Panc1 (cell line): ENCODE results near the gene NOS2. TPM values are rescaled to one million over a fixed set of nuclear protein-coding genes. Genes with fewer than 3 reads are reported as not detected.

Experiments
- ATAC-seq: fragments of 200-7000 bp; cut with Tn5 transposase; 2 replicates; pipeline ENCODE4 v1.9.1; 2020; ENCODE audit warnings: mild to moderate bottlenecking, moderate library complexity
- BruUV-seq: library from RNA; stranded (reverse); fragments of 400-500 nt; replicated peaks from 2 replicates; lab custom pipeline; 2021; lab: Mats Ljungman, UMichigan
- CTCF ChIA-PET: fragments of 300-600 bp; sonication (Branson Sonifier 250); formaldehyde crosslinking; loops from one replicate; lab custom pipeline; 2022; ENCODE audit warnings: antibody characterized with exemption; lab: Charles Lee
- POLR2A ChIA-PET: fragments of 300-600 bp; sonication (Branson Sonifier 250); formaldehyde crosslinking; loops from one replicate; lab custom pipeline; 2022; ENCODE audit warnings: antibody characterized with exemption; lab: Charles Lee
- DNase-seq: peaks from one replicate; pipeline ENCODE4 v3.0.0-alpha.2; 2010; ENCODE audit warnings: low read depth, low spot score
- H3K27ac ChIP-seq: 2 replicates; pipeline ENCODE4 v1.5.1; 2011; ENCODE audit warnings: mild to moderate bottlenecking, low read length, inconsistent platforms
- H3K27me3 ChIP-seq: fragments of 200-500 bp; sonication (Bioruptor generic); 2 replicates; pipeline ENCODE4 v1.6.0; 2014; ENCODE audit warnings: low read length, inconsistent platforms; ENCODE audit not compliant: control insufficient read depth, insufficient read depth
- H3K36me3 ChIP-seq: fragments of 200-500 bp; sonication (Bioruptor generic); 2 replicates; pipeline ENCODE4 v1.5.1; 2014; ENCODE audit warnings: inconsistent platforms, mild to moderate bottlenecking, low read length, moderate library complexity; ENCODE audit not compliant: control insufficient read depth, insufficient read depth
- H3K4me1 ChIP-seq: 2 replicates; pipeline ENCODE4 v1.5.1; 2011; ENCODE audit warnings: inconsistent platforms, mild to moderate bottlenecking, low read length, moderate library complexity; ENCODE audit not compliant: control insufficient read depth, insufficient read depth
- H3K4me3 ChIP-seq, 2 experiments: 2 replicates each; pipeline ENCODE4 v1.5.1; 2011 to 2012; ENCODE audit warnings: low read depth in 2 of 2, low read length in 2 of 2, mild to moderate bottlenecking in 2 of 2, inconsistent platforms in 1 of 2, moderate library complexity in 1 of 2
- H3K9me3 ChIP-seq: fragments of 200-500 bp; sonication (Bioruptor generic); 2 replicates; pipeline ENCODE4 v1.5.1; 2014; ENCODE audit warnings: low read depth, mild to moderate bottlenecking, inconsistent platforms, low read length, moderate library complexity; ENCODE audit not compliant: control insufficient read depth, insufficient read depth
- POLR2AphosphoS5 ChIP-seq: IDR thresholded peaks from 2 replicates; pipeline ENCODE4 v1.6.1; 2012; ENCODE audit warnings: mild to moderate bottlenecking, low read depth, low read length, moderate library complexity
- SIN3A ChIP-seq: IDR thresholded peaks from 2 replicates; pipeline ENCODE4 v1.6.1; 2012; ENCODE audit warnings: low read depth, mild to moderate bottlenecking, low read length, moderate library complexity, borderline replicate concordance; ENCODE audit not compliant: insufficient read depth
- TCF7L2 ChIP-seq: IDR thresholded peaks from 2 replicates; pipeline ENCODE4 v1.6.1; 2011; ENCODE audit warnings: mild to moderate bottlenecking, low read depth, low read length, inconsistent platforms
- in situ Hi-C: cut with HindIII; loops from 2 replicates; pipeline ENCODE4 v1.10.0; 2016; ENCODE audit warnings: low sequenced_read_pairs, low pct_unique_long_range_greater_than_20kb
- intact Hi-C: fragments of 100-400 bp; cut with micrococcal nuclease; formaldehyde crosslinking; loops from one replicate; pipeline ENCODE4 v1.10.0; 2022; ENCODE audit not compliant: unreplicated experiment
- total RNA-seq: library from RNA; stranded (reverse); gene quantifications from one replicate; pipeline ENCODE4 v1.2.1, GENCODE V29; 2021; ENCODE audit not compliant: unreplicated experiment
- TF ChIP-seq, protein P1 (sequence below): fragments of 450-650 bp; IDR thresholded peaks from 2 replicates; pipeline ENCODE4 v1.5.1; 2017; ENCODE audit warnings: mild to moderate bottlenecking
- TF ChIP-seq, protein P2 (sequence below), 2 experiments: IDR thresholded peaks; 2 replicates each; pipeline ENCODE4 v1.6.1; 2011 to 2012; ENCODE audit warnings: low read depth in 2 of 2, control low read depth in 1 of 2, low read length in 1 of 2, mild to moderate bottlenecking in 1 of 2, moderate library complexity in 1 of 2; ENCODE audit not compliant: insufficient read depth in 1 of 2

The NOS2 gene
- total RNA-seq, 1 experiment from 2014 or later: 0.08 TPM

DNA sequence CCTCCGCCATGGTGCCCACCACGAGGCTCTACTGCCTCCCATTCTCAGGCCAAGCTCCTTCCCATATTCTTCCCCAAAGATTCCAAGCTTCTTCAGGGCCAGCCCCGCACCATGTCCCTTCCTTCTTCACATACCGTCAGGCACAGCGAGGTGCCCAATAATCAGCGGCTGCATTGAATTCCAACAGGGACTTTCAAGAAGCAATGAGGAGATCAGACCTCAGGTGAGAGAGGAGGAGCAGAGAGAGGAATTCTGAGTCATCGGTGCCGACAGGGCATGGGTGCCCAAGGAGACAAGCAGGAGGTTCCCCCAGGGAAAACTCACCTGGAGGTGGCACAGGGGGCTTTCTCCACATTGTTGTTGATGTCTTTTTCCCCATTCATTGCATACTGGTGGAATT, 2.0 kb downstream of the NOS2 start:
- Histone ChIP-seq H3K9me3 (no peaks in the 10 kb centered on the region), H3K27me3 (peaks cover 19% of the 10 kb centered on the region), H3K36me3 (no peaks in the 10 kb centered on the region), H3K4me3 (no peak overlapping the region), H3K4me1 (peaks cover 4% of the 10 kb centered on the region; the same call in 1 of the 2 replicates), H3K27ac (no peak overlapping the region)
- ATAC-seq (no peak), DNase-seq (no peak)
- in situ Hi-C loops (no loop called here), intact Hi-C loops (loop anchor here (10.0 kb wide), 1 partner anchor 46 kb away; no protein-coding TSS in a partner anchor)
- no peak for TF ChIP-seq SIN3A
- TF ChIP-seq, protein P1, sequence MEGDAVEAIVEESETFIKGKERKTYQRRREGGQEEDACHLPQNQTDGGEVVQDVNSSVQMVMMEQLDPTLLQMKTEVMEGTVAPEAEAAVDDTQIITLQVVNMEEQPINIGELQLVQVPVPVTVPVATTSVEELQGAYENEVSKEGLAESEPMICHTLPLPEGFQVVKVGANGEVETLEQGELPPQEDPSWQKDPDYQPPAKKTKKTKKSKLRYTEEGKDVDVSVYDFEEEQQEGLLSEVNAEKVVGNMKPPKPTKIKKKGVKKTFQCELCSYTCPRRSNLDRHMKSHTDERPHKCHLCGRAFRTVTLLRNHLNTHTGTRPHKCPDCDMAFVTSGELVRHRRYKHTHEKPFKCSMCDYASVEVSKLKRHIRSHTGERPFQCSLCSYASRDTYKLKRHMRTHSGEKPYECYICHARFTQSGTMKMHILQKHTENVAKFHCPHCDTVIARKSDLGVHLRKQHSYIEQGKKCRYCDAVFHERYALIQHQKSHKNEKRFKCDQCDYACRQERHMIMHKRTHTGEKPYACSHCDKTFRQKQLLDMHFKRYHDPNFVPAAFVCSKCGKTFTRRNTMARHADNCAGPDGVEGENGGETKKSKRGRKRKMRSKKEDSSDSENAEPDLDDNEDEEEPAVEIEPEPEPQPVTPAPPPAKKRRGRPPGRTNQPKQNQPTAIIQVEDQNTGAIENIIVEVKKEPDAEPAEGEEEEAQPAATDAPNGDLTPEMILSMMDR: no peak
- TF ChIP-seq POLR2AphosphoS5: no peak
- TF ChIP-seq, protein P2, sequence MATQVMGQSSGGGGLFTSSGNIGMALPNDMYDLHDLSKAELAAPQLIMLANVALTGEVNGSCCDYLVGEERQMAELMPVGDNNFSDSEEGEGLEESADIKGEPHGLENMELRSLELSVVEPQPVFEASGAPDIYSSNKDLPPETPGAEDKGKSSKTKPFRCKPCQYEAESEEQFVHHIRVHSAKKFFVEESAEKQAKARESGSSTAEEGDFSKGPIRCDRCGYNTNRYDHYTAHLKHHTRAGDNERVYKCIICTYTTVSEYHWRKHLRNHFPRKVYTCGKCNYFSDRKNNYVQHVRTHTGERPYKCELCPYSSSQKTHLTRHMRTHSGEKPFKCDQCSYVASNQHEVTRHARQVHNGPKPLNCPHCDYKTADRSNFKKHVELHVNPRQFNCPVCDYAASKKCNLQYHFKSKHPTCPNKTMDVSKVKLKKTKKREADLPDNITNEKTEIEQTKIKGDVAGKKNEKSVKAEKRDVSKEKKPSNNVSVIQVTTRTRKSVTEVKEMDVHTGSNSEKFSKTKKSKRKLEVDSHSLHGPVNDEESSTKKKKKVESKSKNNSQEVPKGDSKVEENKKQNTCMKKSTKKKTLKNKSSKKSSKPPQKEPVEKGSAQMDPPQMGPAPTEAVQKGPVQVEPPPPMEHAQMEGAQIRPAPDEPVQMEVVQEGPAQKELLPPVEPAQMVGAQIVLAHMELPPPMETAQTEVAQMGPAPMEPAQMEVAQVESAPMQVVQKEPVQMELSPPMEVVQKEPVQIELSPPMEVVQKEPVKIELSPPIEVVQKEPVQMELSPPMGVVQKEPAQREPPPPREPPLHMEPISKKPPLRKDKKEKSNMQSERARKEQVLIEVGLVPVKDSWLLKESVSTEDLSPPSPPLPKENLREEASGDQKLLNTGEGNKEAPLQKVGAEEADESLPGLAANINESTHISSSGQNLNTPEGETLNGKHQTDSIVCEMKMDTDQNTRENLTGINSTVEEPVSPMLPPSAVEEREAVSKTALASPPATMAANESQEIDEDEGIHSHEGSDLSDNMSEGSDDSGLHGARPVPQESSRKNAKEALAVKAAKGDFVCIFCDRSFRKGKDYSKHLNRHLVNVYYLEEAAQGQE (IDR thresholded peaks at IDR 0.05; ENCODE audit: insufficient read depth in 1 of 2, low read depth in 2 of 2, low read length in 1 of 2): no peak
- TF ChIP-seq TCF7L2: no peak
- CTCF ChIA-PET: no interaction called here
- POLR2A ChIA-PET: no interaction called here
- no TSS peak for BruUV-seq

DNA sequence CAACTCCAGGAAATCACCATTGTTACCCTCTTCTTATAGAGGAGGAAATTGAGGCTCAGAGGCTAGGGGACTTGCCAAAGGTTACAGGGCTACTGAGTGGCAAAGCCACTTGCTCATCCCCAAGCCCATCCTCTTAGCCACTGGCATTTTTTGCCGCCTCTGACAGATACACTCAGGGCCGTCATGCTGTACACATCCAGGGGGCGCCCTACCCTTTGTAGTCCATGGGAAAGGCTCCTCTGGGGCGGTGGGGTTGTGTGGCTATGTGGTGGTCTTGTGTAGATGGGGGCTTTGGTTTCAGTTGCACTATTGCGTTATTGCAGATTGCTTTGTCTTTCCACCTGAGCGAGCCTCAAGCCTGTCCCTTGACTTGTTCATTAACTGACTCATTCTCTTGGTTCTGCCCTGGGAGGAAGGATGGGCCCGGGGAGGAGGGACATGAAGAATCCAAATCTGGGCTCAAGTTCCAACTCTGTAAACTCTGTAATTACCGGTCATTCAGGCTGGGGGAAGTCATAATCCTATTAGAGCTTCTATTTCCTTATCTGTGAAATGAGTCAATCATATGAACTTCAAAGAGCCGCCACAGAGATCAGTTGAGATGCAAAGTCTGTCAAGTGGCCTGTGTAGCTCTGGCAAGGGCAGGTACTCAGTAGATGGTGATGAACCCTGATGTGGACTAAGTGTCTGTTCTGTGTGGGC, 2.8 kb downstream of the NOS2 start:
- no peaks in the 10 kb centered on the region for H3K36me3 ChIP-seq
- peaks cover 21% of the 10 kb centered on the region for H3K27me3 ChIP-seq
- DNase-seq (no peak), ATAC-seq (no peak)
- BruUV-seq: no TSS peak
- H3K4me3 ChIP-seq: no peak overlapping the region
- no peak overlapping the region for H3K27ac ChIP-seq
- intact Hi-C loops: loop anchor here (10.0 kb wide), 1 partner anchor 47 kb away; no protein-coding TSS in a partner anchor
- peaks cover 4% of the 10 kb centered on the region; the same call in 1 of the 2 replicates for H3K4me1 ChIP-seq
- TF ChIP-seq SIN3A (no peak), TCF7L2 (peak; percentile 66; the same call in 1 of the 2 replicates)
- in situ Hi-C loops: no loop called here
- ChIA-PET CTCF (no interaction called here), POLR2A (no interaction called here)
- no peaks in the 10 kb centered on the region for H3K9me3 ChIP-seq
